NCI-H524 treated with DMSO at 0.1 percent for 48 hours (cell line): Measurements from ENCODE around the gene NCKIPSD.

Experiments
- DNase-seq: peaks from one replicate; lab custom pipeline; 2025; lab: John Stamatoyannopoulos, UW

NCKIPSD gene

DNA sequence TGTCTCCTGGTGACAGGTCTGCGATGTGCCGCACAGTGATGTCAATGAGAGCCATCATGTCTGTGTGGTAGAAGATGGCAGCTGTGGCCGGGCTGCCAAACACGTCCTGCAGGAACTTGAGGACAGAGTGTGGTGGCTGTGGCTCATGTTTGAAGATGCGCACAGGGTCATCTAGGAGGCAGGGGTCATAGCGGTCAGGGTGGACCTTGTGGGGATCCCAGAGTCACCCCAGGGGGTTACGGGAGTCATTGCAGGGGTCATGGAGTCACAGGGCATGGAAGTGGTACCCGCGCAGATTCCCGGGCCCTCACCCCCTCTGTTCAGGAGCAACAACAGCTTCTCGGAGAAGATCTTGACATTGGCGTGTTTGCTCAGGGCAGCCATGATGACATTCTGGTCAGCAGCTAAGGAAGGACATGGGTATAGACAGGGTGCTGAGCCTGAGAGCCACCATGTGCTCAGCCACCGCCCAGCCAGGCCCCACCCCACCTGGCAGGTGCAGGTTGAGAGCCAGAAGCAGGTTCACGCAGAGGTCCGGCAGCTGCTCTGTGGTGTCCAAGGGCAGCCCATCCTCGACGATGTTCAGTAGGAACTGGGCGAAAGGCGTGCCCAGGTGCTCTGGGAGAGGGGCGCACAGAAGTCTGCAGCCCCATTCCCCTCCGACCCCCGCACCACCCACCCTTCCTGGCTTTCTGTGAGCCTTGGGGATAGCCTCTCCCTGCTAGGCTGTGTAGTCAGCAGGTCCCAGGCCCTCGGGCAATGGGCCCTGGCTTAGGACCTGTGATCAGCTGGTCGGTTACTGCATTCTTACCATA, 6.9 kb downstream of the NCKIPSD start:
- no peak for DNase-seq

DNA sequence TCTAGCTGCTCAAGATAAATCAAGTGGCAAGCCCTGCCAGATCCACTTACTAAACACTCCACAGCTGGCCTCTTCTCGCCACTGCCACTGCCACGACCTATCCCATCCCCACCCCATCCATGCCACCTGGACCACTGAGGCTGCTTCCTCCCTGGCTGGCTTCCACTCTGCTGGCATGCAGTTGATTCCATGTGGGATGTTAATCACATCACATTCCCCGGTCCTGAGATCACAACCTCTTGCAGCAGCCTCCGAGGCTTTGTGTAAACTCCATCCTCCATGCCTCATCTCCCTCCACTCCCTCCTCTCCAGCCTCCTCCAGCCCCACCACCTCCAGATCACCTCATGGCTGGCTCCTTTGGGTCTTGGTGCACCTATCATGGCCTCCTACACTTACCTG, 7.7 kb downstream of the NCKIPSD start:
- no peak for DNase-seq

DNA sequence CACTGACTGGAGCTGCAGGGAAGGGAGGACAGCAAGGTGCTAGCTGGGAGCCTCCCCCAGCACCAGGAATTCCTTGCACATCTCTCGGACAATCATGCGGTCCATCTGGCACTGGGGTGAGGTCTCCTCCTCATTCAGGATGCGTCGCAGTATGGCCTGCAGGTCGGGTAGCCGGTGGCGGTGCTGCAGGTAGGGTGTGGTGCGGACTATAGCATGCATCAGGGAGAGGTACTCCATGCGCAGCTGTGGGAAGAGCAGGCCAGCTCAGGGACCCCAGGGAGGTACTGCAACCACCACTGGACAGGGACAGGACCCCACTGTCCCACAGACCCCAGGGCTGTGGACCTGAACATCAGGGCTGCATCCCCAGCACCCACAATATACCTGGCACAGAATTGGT, 11.2 kb downstream of the NCKIPSD start:
- DNase-seq: no peak

DNA sequence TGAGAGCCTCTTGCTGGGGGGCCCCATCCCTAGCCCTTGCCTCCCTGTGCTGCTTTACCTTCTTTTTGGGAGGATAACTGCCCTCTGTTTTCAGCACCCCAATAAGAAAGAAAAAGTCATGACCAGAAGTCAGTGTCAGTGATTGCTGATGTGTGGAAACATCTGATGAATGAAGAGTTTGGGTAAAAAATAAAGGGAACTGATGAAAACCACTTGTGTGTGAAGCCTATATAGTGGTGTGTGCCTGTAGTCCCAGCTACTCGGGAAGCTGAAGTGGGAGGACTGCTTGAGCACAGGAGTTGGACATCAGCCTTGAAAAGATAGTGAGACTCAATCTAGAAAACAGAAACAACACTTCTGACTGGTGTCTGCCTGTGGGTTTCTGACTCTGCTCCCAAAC, 13.2 kb downstream of the NCKIPSD start:
- no peak for DNase-seq

DNA sequence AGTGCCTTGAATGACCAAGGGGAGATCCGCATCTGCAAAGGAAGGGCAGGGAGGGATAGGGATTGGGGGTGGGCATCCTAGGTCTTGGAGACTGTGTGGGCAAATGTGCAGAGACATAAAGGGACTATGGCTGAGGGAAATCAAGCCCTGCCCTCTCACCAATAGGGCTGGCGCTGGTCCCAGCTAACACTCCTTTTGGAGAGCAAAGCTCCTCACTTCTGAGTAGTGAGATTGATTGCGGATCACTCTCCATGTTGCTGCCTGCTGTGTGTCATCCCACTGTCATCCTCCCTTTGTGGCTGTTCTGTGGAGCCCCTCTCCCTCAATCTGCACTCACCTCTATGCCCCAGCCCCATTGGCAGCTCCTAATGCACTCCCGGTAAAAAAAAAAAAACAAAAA, 20.8 kb downstream of the NCKIPSD start:
- no peak for DNase-seq

DNA sequence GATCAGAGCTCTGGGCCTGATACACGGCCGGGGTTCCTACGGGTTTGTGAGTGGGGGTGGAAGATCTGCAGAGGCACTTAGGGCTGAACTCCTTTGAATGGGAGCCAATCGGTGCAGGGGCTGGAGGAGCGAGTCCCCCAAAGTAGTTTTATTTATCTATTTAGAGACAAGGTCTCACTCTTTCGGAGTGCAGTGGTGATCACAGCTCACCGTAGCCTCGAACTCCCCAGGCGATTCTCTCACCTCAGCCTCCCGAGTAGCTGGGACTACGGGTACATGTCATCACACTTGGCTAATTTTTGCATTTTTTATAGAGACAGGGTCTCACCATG, 21.4 kb downstream of the NCKIPSD start:
- no peak for DNase-seq

DNA sequence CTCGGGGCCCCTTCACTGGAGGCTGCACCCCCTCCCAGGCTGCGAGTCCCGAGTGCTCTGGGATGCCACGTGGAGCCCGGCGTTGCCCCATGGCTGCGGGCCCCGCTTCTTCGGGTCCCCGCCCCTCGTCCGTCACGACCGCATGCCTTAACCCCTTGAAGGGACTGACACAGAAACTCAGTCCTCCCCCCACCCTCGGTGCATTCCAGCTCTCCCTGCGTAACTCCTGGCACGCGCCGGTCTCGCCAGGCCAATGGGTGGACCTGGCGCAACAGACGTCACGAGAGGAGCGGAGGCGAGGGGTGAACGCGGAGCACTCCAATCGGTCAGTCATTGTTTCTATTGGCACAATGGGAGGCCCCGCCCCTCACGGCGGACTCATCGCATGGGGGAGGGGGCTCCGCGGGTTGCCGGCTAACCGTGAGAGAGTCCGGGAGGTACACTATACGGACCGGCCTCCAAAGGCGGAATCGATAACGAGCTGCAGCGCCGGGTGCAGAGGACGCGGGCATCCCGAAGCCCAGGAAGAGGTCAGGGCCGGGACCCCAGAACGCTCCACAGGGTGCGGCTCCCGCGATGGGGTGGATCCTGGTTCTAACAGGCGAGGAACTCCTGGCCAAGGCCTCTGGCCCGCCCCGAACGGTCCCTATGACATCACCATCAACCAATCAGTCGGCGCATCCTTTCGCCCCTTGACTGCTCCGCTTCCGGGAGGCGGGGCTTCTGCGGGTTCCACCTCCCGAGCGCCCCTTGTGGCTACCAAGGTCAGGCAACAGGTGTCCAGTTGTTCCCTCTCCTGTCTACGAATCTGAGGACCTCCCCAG, 22.0 kb downstream of the NCKIPSD start:
- DNase-seq: peak; percentile 76

DNA sequence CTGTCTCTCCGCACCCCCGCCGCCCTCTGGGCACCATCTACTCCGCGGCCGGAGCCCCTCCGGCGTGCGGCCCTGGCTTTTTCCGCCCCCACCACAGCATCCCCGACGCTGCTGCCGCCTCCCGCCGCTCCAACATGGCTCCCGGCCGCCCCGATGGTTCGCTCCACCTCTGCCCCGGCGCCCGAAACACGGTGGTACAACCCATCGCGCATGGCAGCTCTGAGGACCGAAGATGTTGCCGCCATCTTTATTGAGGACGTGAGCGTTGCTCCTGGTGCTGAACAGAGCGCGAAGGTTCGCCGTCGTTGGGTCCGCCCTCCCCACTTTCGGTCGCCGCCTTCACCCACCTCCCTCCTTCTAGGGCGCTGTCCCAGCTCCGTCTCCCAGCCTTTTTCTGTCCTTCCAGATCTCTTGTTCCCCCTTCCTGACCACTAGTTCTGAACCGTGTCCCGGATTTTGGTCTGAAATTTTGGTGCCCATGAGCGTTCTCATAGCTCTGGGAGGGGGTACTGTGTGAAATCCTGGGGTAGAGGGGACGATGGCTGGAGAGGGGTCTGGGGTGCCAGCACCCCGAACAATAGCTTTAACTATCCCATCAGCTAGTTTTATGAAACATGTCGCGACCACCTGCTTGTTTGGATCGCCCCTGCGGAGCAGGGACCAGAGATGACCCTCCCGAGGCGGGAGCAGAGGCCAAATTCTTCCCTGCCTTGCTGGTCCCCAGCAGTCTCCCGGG, 22.8 kb downstream of the NCKIPSD start, which contains the start of gene CELSR3:
Gene CELSR3, minus strand, starts transcription at position 134 of the 736 bp plus-strand sequence. CDS start 252 bp downstream, outside the sequence.
- DNase-seq: no peak

DNA sequence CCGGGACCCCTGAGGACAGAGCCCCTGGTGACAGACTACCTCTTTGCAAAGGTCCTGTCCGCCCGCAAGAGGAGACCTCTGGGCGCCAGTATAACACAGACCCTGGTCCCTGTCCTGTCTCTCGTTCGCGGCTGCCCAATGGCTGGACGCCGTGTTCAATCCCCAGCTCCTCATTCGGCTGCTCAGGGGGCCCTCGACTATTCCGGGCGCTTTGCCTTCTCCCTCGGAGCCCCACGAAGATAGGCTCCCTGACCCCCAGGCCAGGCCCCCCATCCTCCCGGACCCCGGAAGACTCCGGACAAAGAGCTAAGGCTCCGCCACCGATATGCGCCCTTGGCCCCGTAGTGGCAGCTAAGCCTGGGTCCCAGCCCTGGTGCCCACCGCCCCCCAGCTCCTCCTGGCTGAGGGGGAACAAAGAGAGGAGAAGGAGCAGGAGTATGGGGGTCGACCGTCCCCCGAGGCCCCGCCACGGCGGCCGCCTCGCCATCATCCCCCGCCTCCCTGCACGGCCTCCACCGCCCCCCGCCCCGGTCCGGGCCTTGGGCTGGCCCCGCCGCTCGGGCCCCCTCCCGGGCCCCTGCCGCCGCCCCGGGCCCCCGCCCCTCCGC, 23.5 kb downstream of the NCKIPSD start:
- no peak for DNase-seq

DNA sequence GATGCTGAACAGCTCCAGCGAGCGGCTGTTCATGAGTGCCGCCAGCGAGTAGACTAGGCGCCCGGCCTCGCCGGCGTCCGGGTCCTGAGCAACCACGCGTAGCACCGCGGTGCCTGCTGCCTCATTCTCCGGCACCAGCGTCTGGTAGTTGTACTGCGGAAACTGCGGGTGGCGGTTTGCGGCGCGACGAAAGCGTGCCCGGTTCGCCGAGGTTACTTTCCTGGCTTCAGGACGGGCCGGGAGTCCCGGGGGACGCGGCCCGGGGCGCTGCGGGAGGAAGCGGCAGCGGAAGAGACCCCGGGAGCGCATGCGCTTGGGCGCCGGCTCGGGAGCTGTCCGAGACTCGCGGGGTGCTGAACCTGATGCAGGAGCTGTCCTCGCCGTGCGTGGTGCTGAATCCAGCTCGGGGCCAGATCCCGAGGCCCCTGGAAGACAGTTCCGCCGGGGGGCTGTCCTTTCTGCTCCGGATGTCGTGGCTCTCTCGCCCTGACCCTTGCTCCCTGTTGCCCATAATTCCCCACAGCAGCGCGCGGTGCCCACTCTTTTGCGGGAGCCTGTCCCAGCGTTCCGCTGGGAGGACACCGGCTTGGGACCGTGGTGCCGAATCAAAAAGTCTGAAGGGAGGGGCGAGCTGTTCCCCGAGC, 24.1 kb downstream of the NCKIPSD start:
- DNase-seq: no peak

DNA sequence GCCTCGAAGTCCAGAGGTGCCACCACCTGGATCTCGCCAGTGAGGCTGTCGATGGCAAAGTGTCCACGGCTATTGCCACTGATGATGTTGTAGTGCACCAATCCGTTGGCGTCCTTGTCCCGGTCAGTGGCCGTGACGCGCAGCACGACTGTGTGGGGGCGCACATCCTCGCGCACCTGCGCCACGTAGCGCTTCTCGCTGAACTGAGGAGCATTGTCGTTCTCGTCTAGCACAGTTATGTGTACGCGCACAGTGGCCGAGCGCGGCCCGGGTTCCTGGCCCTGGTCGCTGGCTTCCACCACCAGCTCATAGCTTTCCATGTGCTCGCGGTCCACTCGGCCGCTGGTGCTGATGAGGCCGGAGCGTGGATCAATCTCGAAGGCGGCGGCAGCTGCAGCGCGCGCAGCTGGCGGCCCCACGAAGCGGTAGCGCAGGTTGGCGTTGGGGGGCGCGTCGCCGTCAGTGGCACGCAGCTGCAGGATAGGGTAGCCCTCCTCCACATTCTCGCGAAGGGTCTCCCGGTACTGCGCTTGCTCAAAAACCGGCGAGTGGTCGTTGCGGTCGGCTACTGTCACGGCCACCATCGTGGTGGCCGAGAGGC, 24.8 kb downstream of the NCKIPSD start:
- DNase-seq: no peak

DNA sequence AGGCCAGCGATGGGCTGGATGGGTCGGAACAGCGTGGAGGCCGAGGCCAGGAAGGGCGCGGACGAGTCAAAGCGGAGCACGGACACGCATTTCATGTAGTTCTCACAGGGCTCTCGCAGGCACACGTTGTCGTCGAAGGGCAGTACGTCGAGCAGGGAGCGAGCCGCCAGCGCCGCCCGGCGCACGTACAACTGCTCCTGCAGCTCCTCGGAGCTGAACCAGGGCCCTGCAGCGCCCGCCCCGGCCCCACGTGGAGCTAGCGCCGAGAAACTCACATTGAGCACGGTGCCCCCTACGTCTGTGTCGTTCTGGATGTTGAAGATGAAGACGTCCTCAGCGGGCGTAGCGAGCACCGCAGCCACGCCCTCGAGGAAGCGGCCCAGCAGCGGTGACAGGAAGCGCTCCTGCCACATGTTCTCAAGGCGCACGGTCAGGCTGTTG, 28.9 kb downstream of the NCKIPSD start:
- DNase-seq: no peak

DNA sequence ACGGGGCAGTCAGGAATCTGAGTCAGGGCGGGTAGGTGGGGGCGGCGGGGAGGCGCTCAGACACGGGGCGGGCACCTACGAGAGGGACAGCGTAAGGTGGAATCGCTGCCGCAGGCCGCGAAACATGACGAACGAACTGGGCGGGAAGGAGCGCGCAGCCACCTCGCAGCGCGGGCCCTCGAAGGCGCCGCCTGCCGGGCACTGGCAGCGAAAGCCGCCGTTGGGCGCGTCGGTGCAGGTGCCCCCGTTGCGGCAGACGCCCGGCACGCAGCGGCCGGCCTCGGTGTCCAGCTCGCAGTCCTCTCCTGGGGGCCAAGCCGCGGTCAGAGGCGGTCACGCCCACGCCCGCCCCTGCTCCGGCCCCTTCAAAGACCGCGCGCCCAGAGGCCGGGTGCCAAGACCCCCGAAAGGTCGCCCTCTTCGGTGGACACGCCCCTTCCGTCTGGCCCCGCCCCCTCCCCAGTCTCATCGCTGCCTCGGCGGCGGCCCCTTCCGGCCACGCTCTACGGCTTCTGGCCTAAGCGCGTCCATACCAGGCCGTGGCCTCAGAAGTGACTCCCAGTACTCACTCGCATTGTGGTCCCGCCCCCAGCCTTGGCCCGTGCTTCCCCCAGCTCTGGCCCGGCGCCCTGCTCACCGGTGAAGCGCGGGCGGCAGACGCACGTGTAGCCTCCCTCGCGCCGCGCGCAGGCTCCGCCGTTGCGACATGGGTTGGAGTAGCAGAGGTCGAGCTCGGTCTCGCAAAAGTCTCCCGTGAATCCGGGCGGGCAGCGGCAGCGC, 29.5 kb downstream of the NCKIPSD start:
- DNase-seq: no peak

DNA sequence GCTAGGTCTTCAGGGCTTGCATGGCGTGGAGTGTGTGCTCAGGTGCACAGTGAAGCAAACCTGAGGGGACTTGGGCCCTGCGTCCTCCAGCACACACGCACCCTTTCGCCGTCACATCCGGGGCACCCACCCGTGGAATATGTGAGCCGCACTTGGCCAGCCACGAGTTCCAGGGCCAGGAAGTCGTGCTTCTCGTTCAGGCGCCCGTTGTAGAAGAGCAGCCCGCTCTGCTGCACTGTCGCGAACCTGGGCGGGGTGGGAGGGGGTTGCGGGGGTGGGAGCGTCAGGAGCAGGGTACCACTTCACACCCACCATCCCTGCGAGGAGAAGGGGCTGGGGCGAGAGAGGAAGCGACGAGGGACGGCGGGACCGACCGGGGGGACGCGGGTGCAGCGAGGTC, 30.1 kb downstream of the NCKIPSD start:
- no peak for DNase-seq

DNA sequence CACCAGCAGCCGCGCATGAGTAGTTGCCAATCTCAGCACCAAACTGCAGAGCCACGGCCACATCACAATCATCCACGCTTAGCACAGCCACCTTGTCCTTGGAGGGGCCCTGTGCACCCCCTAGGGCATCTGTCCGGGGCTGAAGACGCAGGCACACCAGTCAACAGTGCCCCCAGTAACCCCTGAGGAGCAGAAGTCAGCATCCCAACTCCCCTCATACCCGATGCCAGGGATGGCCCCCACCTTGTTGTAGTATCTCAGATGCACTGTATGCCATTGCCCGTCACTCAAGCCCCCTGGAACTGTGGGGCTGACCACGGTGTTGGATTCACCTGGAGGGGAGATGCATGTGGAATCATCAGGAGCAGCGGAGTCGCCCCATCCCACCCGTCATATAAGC, 30.7 kb downstream of the NCKIPSD start:
- no peak for DNase-seq

DNA sequence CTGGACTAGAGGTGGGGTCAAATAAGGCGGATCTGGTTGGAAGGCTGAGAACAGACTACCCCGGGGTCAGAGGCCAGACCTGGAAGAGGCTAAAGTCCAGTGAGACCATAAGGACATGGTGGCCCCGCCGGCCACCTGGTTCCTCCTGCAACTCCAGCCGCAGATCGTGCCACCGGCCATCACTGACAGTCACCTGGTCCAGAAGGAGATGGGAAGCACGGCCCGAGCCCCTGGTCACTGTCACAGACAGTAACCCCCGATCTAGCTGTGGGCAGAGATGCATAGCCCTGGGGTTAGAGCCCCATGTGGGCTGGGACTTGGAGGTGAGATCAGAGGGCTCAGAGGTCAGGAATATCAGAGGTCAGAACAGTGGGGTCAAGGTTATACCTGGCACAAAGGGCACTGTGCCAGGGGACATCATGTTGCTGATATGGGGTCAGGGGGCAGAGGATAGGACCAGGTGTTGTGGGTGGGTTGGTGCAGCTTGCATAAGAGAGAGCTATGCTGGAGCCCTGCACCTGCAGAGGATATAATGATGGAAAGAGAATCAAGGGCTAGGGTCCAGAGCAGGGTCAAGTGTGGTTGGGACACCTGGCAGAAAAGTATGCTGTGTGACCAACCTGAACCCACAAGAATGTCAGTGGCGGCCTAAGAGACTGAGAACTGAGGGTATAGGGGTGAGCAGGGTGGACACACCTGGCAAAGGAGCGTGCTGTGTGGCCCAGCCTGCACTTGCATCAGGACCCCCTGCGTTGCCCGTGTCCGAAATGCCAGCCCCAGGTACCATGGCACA, 32.6 kb downstream of the NCKIPSD start:
- DNase-seq: no peak

DNA sequence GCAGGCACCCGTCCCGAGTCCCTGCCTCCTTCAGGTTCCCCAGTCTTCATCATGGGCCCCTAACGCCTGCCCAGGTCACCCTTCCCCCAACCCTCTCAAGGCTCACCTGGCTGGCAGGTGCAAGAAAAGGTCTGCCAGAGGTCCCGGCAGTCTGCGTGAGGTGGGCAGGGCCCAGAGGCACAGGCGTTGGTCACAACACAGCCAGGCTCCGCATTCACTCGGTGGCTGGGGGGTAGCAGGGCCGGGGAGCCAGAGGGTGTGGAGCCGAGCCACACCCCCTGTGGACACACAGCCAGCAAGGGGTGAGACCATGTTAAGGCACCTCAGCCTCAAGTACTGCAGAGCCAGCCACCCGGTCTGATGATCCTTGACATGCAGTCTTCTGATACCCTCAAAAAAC, 33.9 kb downstream of the NCKIPSD start:
- DNase-seq: no peak

DNA sequence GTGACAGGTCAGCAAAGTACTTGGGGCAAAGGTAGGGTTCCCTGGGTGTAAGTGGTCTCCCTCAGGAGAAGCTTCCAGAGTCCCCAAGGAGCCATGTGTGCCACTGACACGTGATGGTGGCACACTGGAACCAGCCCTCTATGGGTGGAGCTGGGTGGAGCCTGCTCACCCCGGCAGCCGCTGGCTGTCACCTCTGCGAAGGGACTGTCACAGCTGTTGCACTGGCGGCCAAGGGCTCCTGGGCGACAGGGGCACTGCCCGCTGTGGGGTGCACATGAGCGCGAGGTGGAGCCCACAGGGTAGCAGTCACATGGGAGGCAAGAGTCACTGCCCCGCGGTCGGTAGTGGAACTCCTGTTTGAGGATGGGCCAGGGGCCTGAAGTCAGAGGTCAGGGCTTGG, 35.0 kb downstream of the NCKIPSD start:
- DNase-seq: no peak

DNA sequence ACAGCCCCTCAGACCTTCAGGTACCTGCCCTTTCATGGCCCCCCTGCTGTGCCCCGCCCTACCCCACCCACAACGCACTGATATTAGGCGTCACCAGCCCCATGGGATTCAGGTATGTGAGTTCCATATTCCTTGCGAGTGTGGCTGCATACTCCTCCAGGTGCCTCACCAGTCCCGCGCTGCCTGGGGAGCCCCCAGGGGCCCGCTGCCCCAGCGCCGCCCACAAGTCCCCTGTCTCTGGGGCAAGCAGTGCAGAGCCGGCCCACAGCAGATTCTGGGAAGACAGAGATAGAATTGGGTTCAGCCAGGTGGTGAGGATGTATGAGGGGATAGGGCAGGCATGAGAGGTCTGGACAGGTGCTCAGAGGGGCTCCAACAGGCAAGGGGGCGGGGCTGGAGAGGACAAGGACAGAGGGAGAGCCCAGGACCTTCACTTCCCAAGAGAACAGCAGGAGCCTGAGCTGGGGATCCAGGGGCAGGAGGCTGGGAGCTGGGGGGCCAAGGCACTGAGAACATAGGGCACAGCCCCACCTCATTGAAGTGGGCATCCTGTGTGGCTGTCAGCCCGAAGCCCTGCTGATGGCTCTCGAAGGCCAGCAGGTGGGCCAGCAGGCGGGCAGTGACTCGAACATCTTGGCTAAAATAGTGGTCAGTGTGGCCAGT, 37.4 kb downstream of the NCKIPSD start:
- DNase-seq: no peak
